NOMO-1 treated with dmso at 0.1 percent for 144 hours (cell line): ENCODE results near the gene BCL11A.

Experiments used
- DNase-seq: peaks from one replicate; lab custom pipeline; 2025; ENCODE audit not compliant: unreplicated experiment; lab: John Stamatoyannopoulos, UW

BCL11A gene

GRCh38 chr2:60469536-60470317, 83.7 kb downstream of the BCL11A start:
- no peak for DNase-seq

GRCh38 chr2:60468382-60469085, 84.9 kb downstream of the BCL11A start:
- DNase-seq = no peak

- no peak for DNase-seq
Observed at GRCh38 chr2:60466161-60466702, 87.2 kb downstream of the BCL11A start.

GRCh38 chr2:60465736-60466135, 87.7 kb downstream of the BCL11A start:
- no peak for DNase-seq

- DNase-seq = no peak
Observed at GRCh38 chr2:60463249-60463648, 90.2 kb downstream of the BCL11A start.

GRCh38 chr2:60461421-60462108, 91.9 kb downstream of the BCL11A start:
- DNase-seq = no peak

- no peak for DNase-seq
Observed at GRCh38 chr2:60460577-60461420, 92.7 kb downstream of the BCL11A start.

- DNase-seq = no peak
Observed at GRCh38 chr2:60459851-60460250, 93.6 kb downstream of the BCL11A start.

- DNase-seq = no peak
Observed at GRCh38 chr2:60456115-60456770, 97.2 kb downstream of the BCL11A start.

- no peak for DNase-seq
Observed at GRCh38 chr2:60453872-60454271, 99.6 kb downstream of the BCL11A start.

- no peak for DNase-seq
Observed at GRCh38 chr2:60453301-60453700, 100.2 kb downstream of the BCL11A start.

GRCh38 chr2:60450488-60450887, 103.0 kb downstream of the BCL11A start:
- DNase-seq = no peak

- no peak for DNase-seq
Observed at GRCh38 chr2:60447943-60448342, 105.5 kb downstream of the BCL11A start.

GRCh38 chr2:60446413-60447267, 106.8 kb downstream of the BCL11A start:
- DNase-seq = no peak

GRCh38 chr2:60445684-60446179, 107.7 kb downstream of the BCL11A start:
- no peak for DNase-seq

- DNase-seq = no peak
Observed at GRCh38 chr2:60442608-60443007, 110.8 kb downstream of the BCL11A start.

- no peak for DNase-seq
Observed at GRCh38 chr2:60441800-60442199, 111.7 kb downstream of the BCL11A start.

- no peak for DNase-seq
Observed at GRCh38 chr2:60440767-60441163, 112.7 kb downstream of the BCL11A start.
